Measurements from ENCODE around the gene PRAMEF6. TPM values are rescaled to one million over a fixed set of nuclear protein-coding genes. Genes with fewer than 3 reads are reported as not detected.
A peak's percentile ranks its signal among the peaks of the same experiment; 100 is the strongest.
"Not testable (repeated sequence)": the region's sequence is repeated elsewhere in the genome, so short reads cannot be mapped to it uniquely, and the experiment has no call there.

PRAMEF6 gene
- total RNA-seq = not detected
- polyA plus RNA-seq (ENCODE audit: insufficient read depth, low read depth, low replicate concordance) = not detected
- long read RNA-seq, donor 1 = 0 reads
- long read RNA-seq, donor 2 = 0 reads
- long read RNA-seq, donor 3 = 0 reads
- long read RNA-seq, donor 4 = 0 reads
- long read RNA-seq, donor 5 = 0 reads
- long read RNA-seq, donor 6 = 0 reads
- long read RNA-seq, donor 7 = 0 reads
- long read RNA-seq, donor 8 = 0 reads
- long read RNA-seq, donor 9 = 0 reads
- long read RNA-seq, donor 10 = 0 reads

DNA sequence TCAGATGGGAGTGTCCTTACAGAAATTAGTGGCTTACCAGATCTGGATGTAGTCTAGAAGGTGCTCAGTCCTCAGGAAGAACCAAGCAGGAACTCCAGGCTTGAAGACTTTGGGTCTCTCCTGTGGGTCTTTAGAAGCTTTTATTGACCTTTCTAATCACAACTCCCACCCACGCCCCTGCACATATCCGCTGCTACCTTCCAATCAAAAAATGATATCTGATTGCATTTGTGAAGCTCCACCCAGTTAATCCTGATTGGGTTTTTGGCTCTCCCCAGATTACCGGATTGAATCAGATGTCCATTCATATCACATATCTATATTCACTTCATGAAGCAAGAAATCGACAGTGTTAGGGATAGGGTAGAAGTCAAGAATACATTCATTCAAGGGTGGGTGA, at the start of gene PRAMEF6:
Gene PRAMEF6 (minus strand): TSS at position 101 of the 400 bp plus-strand sequence. CDS start 5,062 bp downstream, outside the sequence.
- H3K36me3 ChIP-seq (ENCODE audit: control insufficient read depth in 2 of 3, insufficient read depth in 3 of 3, low read length in 3 of 3); intact Hi-C loops (cut with DNase I); H3K4me1 ChIP-seq (ENCODE audit: control insufficient read depth in 2 of 3, insufficient read depth in 2 of 3, low read depth in 1 of 3, low read length in 3 of 3); H3K27ac ChIP-seq (ENCODE audit: low read depth in 2 of 2, low read length in 2 of 2); H3K4me3 ChIP-seq (ENCODE audit: low read length in 3 of 3); DNase-seq; H3K9ac ChIP-seq (ENCODE audit: low read length in 3 of 3); H3K27me3 ChIP-seq (ENCODE audit: control insufficient read depth, insufficient read depth, low read length); FAIRE-seq; H3K9me3 ChIP-seq (ENCODE audit: control insufficient read depth in 2 of 3, insufficient read depth in 1 of 3, low read length in 3 of 3): not testable (repeated sequence)

DNA sequence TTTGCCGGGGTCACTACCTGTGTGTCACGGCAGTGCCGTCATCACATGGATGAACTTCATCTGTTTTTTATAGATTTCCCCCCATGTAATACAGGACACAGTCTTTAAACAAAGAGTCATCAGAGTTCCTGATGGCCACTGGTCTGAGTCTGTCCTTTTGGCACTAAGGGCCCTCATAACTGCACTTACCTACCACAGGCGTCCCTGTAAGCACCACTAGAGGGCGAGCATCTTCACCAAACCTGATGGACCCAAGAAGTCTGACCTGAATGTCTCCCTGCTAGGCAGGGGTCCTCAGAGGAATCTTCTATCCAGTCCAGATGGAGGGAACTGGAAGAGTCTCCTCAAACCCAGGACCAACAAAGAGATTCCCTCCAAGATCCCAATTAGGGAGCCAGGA, 23.0 kb downstream of the PRAMEF6 start:
- H3K27ac ChIP-seq (ENCODE audit: low read depth in 2 of 2, low read length in 2 of 2); H3K36me3 ChIP-seq (ENCODE audit: control insufficient read depth in 2 of 3, insufficient read depth in 3 of 3, low read length in 3 of 3); H3K27me3 ChIP-seq (ENCODE audit: control insufficient read depth, insufficient read depth, low read length); H3K4me1 ChIP-seq (ENCODE audit: control insufficient read depth in 2 of 3, insufficient read depth in 2 of 3, low read depth in 1 of 3, low read length in 3 of 3); intact Hi-C loops (cut with DNase I); H3K9me3 ChIP-seq (ENCODE audit: control insufficient read depth in 2 of 3, insufficient read depth in 1 of 3, low read length in 3 of 3); FAIRE-seq; H3K9ac ChIP-seq (ENCODE audit: low read length in 3 of 3); DNase-seq; H3K4me3 ChIP-seq (ENCODE audit: low read length in 3 of 3): not testable (repeated sequence)

DNA sequence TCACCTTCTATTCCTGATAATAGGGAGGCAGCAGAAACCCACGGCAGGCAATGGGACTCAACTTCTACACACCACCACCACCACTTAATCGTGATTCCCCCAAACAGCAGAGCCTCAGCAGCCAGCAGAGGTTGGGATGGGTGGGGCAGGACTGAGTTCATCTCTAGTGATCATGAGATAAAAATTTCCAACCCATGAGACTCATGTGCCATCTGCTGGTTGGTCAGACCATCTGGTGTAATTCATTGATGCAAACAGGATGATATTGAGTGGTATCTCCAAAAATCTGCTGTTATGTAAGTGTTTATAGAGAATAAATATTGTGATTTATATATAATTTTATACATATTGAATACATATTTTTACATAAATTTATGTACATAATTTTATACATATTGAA, 25.6 kb downstream of the PRAMEF6 start:
- H3K4me3 ChIP-seq (ENCODE audit: low read length in 3 of 3); H3K9me3 ChIP-seq (ENCODE audit: control insufficient read depth in 2 of 3, insufficient read depth in 1 of 3, low read length in 3 of 3); intact Hi-C loops (cut with DNase I); H3K36me3 ChIP-seq (ENCODE audit: control insufficient read depth in 2 of 3, insufficient read depth in 3 of 3, low read length in 3 of 3); H3K27me3 ChIP-seq (ENCODE audit: control insufficient read depth, insufficient read depth, low read length); H3K27ac ChIP-seq (ENCODE audit: low read depth in 2 of 2, low read length in 2 of 2); DNase-seq; H3K9ac ChIP-seq (ENCODE audit: low read length in 3 of 3); H3K4me1 ChIP-seq (ENCODE audit: control insufficient read depth in 2 of 3, insufficient read depth in 2 of 3, low read depth in 1 of 3, low read length in 3 of 3): not testable (repeated sequence)
- FAIRE-seq = peak; percentile 62

DNA sequence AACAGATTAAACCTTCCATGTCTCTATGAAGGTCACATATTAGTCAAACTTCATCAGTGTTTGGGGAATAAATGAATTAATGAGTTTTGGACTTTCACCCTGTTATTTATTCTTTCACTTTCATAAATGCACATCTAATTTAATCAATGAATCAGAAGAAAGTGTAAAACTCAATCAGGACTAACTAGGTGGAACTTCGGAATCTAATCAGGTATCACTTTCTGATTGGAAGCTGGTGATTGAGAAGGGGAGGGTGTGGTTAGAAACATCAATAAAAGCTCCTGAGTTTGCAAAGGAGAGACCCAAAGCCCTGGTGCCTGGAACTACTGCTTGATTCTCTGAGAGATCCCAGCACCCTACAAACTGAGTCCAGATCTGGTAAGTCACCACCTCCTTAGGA, 31.1 kb downstream of the PRAMEF6 start, which contains the start of gene PRAMEF7:
Gene PRAMEF7 (plus strand): TSS at position 301 of the 400 bp plus-strand sequence. CDS start 1,083 bp downstream, outside the sequence.
- H3K36me3 ChIP-seq (ENCODE audit: control insufficient read depth in 2 of 3, insufficient read depth in 3 of 3, low read length in 3 of 3); intact Hi-C loops (cut with DNase I); DNase-seq; H3K9me3 ChIP-seq (ENCODE audit: control insufficient read depth in 2 of 3, insufficient read depth in 1 of 3, low read length in 3 of 3); H3K4me3 ChIP-seq (ENCODE audit: low read length in 3 of 3); H3K27ac ChIP-seq (ENCODE audit: low read depth in 2 of 2, low read length in 2 of 2); FAIRE-seq; H3K4me1 ChIP-seq (ENCODE audit: control insufficient read depth in 2 of 3, insufficient read depth in 2 of 3, low read depth in 1 of 3, low read length in 3 of 3); H3K27me3 ChIP-seq (ENCODE audit: control insufficient read depth, insufficient read depth, low read length); H3K9ac ChIP-seq (ENCODE audit: low read length in 3 of 3): not testable (repeated sequence)

DNA sequence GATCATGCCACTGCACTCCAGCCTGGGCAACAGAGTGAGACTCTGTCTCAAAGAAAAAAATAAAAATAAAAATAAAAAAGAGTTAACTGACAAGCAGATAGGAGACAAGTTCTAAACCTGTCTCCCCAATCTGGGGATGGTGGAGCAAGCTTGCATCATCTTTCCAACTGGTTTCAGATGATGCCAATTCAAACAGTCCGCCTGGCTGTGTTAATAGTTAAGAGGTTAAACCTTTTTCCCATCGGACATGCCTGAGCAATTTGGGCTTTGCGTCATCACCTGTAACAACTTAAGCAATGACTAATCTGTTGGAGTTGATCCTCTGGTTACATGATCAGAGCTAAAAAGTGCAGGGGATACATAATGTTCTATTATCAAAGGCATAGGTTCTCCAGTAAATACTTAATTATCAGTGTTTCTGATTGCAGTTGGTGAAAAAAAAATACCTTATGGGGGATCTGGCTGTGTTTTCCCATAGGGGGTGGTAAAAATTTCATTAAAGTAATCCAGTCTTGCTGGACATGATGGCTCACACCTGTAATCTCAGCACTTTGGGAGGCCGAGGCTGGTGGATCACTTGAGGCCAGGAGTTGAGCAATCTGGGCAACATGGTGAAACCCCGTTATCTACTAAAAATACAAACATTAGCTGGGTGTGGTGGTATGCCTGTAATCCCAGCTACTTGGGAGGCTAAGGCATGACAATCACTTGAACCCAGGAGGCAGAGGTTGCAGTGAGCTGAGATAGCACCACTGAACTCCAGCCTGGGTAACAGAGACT, 43.4 kb downstream of the PRAMEF6 start:
- H3K4me1 ChIP-seq (ENCODE audit: control insufficient read depth in 2 of 3, insufficient read depth in 2 of 3, low read depth in 1 of 3, low read length in 3 of 3); H3K27ac ChIP-seq (ENCODE audit: low read depth in 2 of 2, low read length in 2 of 2); H3K9ac ChIP-seq (ENCODE audit: low read length in 3 of 3); DNase-seq; H3K9me3 ChIP-seq (ENCODE audit: control insufficient read depth in 2 of 3, insufficient read depth in 1 of 3, low read length in 3 of 3); H3K4me3 ChIP-seq (ENCODE audit: low read length in 3 of 3); intact Hi-C loops (cut with DNase I); H3K27me3 ChIP-seq (ENCODE audit: control insufficient read depth, insufficient read depth, low read length); FAIRE-seq; H3K36me3 ChIP-seq (ENCODE audit: control insufficient read depth in 2 of 3, insufficient read depth in 3 of 3, low read length in 3 of 3): not testable (repeated sequence)

DNA sequence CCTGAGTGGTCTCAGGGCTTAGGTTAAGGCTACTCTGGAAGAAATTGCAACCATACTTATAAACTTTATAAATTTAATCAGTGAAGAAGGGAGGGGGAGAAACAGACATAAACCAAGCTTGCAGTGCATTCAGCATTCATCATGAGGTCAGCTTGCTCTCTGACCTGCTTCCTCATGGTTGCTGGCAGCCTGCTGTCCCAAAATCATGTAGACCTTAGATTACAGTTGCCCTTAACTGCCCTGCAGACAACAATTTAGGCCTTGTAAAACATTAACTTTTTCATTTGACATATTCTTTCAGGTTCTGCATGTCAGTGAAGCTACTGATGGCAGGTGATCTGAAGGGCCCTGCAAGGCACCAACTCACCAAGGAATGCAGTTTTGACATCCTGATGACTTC, 48.2 kb downstream of the PRAMEF6 start:
- H3K36me3 ChIP-seq (ENCODE audit: control insufficient read depth in 2 of 3, insufficient read depth in 3 of 3, low read length in 3 of 3); H3K9me3 ChIP-seq (ENCODE audit: control insufficient read depth in 2 of 3, insufficient read depth in 1 of 3, low read length in 3 of 3); H3K27me3 ChIP-seq (ENCODE audit: control insufficient read depth, insufficient read depth, low read length); H3K27ac ChIP-seq (ENCODE audit: low read depth in 2 of 2, low read length in 2 of 2); intact Hi-C loops (cut with DNase I); DNase-seq; FAIRE-seq; H3K4me3 ChIP-seq (ENCODE audit: low read length in 3 of 3); H3K9ac ChIP-seq (ENCODE audit: low read length in 3 of 3); H3K4me1 ChIP-seq (ENCODE audit: control insufficient read depth in 2 of 3, insufficient read depth in 2 of 3, low read depth in 1 of 3, low read length in 3 of 3): not testable (repeated sequence)

DNA sequence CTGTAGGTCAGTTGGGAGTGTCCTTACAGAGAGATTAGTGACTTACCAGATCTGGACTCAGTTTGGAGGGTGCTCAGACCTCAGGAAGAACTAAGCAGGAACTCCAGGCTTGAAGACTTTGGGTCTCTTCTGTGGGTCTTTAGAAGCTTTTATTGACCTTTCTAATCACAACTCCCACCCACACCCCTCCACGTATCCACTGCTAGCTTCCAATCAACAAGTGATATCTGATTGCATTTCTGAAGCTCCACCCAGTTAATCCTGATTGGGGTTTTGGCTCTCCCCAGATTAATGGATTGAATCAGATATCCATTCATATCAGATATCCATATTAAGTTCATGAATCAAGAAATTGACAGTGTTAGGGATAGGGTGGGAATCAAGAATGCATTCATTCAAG, 49.2 kb downstream of the PRAMEF6 start, which contains the start of gene PRAMEF10:
Gene PRAMEF10 (minus strand): TSS at position 101 of the 400 bp plus-strand sequence. CDS start 2,423 bp downstream, outside the sequence.
- intact Hi-C loops (cut with DNase I); FAIRE-seq; H3K27ac ChIP-seq (ENCODE audit: low read depth in 2 of 2, low read length in 2 of 2); H3K27me3 ChIP-seq (ENCODE audit: control insufficient read depth, insufficient read depth, low read length); DNase-seq; H3K36me3 ChIP-seq (ENCODE audit: control insufficient read depth in 2 of 3, insufficient read depth in 3 of 3, low read length in 3 of 3); H3K4me3 ChIP-seq (ENCODE audit: low read length in 3 of 3); H3K9ac ChIP-seq (ENCODE audit: low read length in 3 of 3); H3K4me1 ChIP-seq (ENCODE audit: control insufficient read depth in 2 of 3, insufficient read depth in 2 of 3, low read depth in 1 of 3, low read length in 3 of 3); H3K9me3 ChIP-seq (ENCODE audit: control insufficient read depth in 2 of 3, insufficient read depth in 1 of 3, low read length in 3 of 3): not testable (repeated sequence)

Measured in kidney (tissue), 19 donors.